ENCODE measurements around the gene OXCT1.

- TF ChIP-seq CTCF (IDR thresholded peaks at IDR 0.05) (no peak), POLR2A (IDR thresholded peaks at IDR 0.05; ENCODE audit: low read length) (no peak), RFX5 (IDR thresholded peaks at IDR 0.05) (no peak)
Measured at GRCh38 chr5:41812156-41812555, 58.1 kb downstream of the OXCT1 start.
